T-helper 22 cell (primary cell): ENCODE data around the gene MRO.
"Not testable (repeated sequence)": the region's sequence is repeated elsewhere in the genome, so short reads cannot be mapped to it uniquely, and the experiment has no call there.

Experiments
- DNase-seq: peaks from one replicate; pipeline ENCODE4 v3.0.0-alpha.2; 2020; ENCODE audit warnings: low read depth

Gene MRO

GRCh38 chr18:50833496-50833895 lies 13.7 kb upstream of the MRO start:
- not testable (repeated sequence) for DNase-seq

- no peak for DNase-seq
Measured at GRCh38 chr18:50832754-50833153, 12.9 kb upstream of the MRO start.

GRCh38 chr18:50830544-50830943 lies 10.7 kb upstream of the MRO start:
- no peak for DNase-seq

GRCh38 chr18:50829644-50830043 lies 9.8 kb upstream of the MRO start:
- DNase-seq = no peak

- DNase-seq = no peak
Measured at GRCh38 chr18:50826027-50826426, 6.2 kb upstream of the MRO start.

- no peak for DNase-seq
Measured at GRCh38 chr18:50825621-50826020, 5.8 kb upstream of the MRO start.

GRCh38 chr18:50822756-50823155 lies 2.9 kb upstream of the MRO start:
- DNase-seq = no peak

- no peak for DNase-seq
Measured at GRCh38 chr18:50820901-50821520, 1.2 kb upstream of the MRO start.

GRCh38 chr18:50819027-50819727 lies 639 bp downstream of the MRO start:
- no peak for DNase-seq

- no peak for DNase-seq
Measured at GRCh38 chr18:50816419-50817166, 3.2 kb downstream of the MRO start.

GRCh38 chr18:50814395-50814794 lies 5.4 kb downstream of the MRO start:
- no peak for DNase-seq

GRCh38 chr18:50813353-50813752 lies 6.5 kb downstream of the MRO start:
- DNase-seq = no peak

GRCh38 chr18:50812834-50813233 lies 7.0 kb downstream of the MRO start:
- DNase-seq = no peak

- no peak for DNase-seq
Measured at GRCh38 chr18:50807176-50807575, 12.6 kb downstream of the MRO start.

- DNase-seq = no peak
Measured at GRCh38 chr18:50806208-50806616, 13.6 kb downstream of the MRO start.

- no peak for DNase-seq
Measured at GRCh38 chr18:50805732-50806131, 14.1 kb downstream of the MRO start.

- no peak for DNase-seq
Measured at GRCh38 chr18:50803592-50803991, 16.2 kb downstream of the MRO start.

- DNase-seq = no peak
Measured at GRCh38 chr18:50802141-50802540, 17.7 kb downstream of the MRO start.

- no peak for DNase-seq
Measured at GRCh38 chr18:50797142-50797541, 22.7 kb downstream of the MRO start.

GRCh38 chr18:50796495-50796894 lies 23.3 kb downstream of the MRO start:
- DNase-seq = no peak

GRCh38 chr18:50793641-50794565 lies 25.9 kb downstream of the MRO start:
- no peak for DNase-seq

- DNase-seq = no peak
Measured at GRCh38 chr18:50792885-50793284, 26.9 kb downstream of the MRO start.
